Subcutaneous abdominal adipose tissue (tissue), 5 donors: ENCODE results near the gene RARRES2.
"Not testable (repeated sequence)": the region's sequence is repeated elsewhere in the genome, so short reads cannot be mapped to it uniquely, and the experiment has no call there.

ENCODE experiments used
- H3K27ac ChIP-seq: one replicate; pipeline ENCODE4 v1.7.0; 2013; ENCODE audit warnings: low read depth, mild to moderate bottlenecking, inconsistent platforms, low read length, moderate library complexity
- H3K27me3 ChIP-seq, 5 donors: one replicate each; pipeline ENCODE4 v1.7.0; 2013; ENCODE audit warnings: low read length in 5 of 5, inconsistent platforms in 1 of 5; ENCODE audit not compliant: control insufficient read depth in 5 of 5, insufficient read depth in 4 of 5
- H3K36me3 ChIP-seq, 5 donors: one replicate each; pipeline ENCODE4 v1.7.0; 2013; ENCODE audit warnings: low read length in 5 of 5; ENCODE audit not compliant: control insufficient read depth in 5 of 5, insufficient read depth in 5 of 5
- H3K4me1 ChIP-seq, 5 donors: one replicate each; pipeline ENCODE4 v1.7.0; 2013; ENCODE audit warnings: low read length in 5 of 5, mild to moderate bottlenecking in 3 of 5, moderate library complexity in 1 of 5; ENCODE audit not compliant: control insufficient read depth in 5 of 5, insufficient read depth in 5 of 5
- H3K4me3 ChIP-seq, 5 donors: one replicate each; pipeline ENCODE4 v1.7.0; 2013; ENCODE audit warnings: low read length in 5 of 5, low read depth in 1 of 5
- H3K9ac ChIP-seq, 5 donors: one replicate each; pipeline ENCODE4 v1.7.0; 2013; ENCODE audit warnings: low read length in 5 of 5, mild to moderate bottlenecking in 4 of 5, moderate library complexity in 3 of 5
- H3K9me3 ChIP-seq, 5 donors: one replicate each; pipeline ENCODE4 v1.7.0; 2013; ENCODE audit warnings: low read length in 5 of 5; ENCODE audit not compliant: control insufficient read depth in 5 of 5
- donor health status: healthy.
- donor health status: healthy.
- donor health status: healthy.
- donor health status: healthy.
- donor health status: healthy.

The RARRES2 gene

GRCh38 chr7:150322833-150323681, 18.4 kb downstream of the RARRES2 start, which contains the start of the genes ACTR3C and LRRC61:
TSS of gene ACTR3C (minus strand) at chr7:150323545. CDS start at chr7:150295296, 28,249 bp downstream.
TSS of gene LRRC61 (plus strand) at chr7:150323355. CDS start at chr7:150336862, 13,507 bp downstream.
- H3K9ac ChIP-seq, result peak within 1 kb of the TSS in 4 of 5 donors; percentile 53 to 73 (median 60)
- peak within 1 kb of the TSS; percentile 49 to 78 (median 70) for H3K4me3 ChIP-seq
- H3K27ac ChIP-seq, result peak within 1 kb of the TSS; percentile 65
- peaks cover 0 to 8% (median 0%) of the 10 kb centered on the region in 5 donors for H3K27me3 ChIP-seq
- no peaks in the 10 kb centered on the region for H3K9me3 ChIP-seq
- H3K4me1 ChIP-seq, result peaks cover 0 to 41% (median 33%) of the 10 kb centered on the region in 5 donors
- no peaks in the 10 kb centered on the region for H3K36me3 ChIP-seq

DNA sequence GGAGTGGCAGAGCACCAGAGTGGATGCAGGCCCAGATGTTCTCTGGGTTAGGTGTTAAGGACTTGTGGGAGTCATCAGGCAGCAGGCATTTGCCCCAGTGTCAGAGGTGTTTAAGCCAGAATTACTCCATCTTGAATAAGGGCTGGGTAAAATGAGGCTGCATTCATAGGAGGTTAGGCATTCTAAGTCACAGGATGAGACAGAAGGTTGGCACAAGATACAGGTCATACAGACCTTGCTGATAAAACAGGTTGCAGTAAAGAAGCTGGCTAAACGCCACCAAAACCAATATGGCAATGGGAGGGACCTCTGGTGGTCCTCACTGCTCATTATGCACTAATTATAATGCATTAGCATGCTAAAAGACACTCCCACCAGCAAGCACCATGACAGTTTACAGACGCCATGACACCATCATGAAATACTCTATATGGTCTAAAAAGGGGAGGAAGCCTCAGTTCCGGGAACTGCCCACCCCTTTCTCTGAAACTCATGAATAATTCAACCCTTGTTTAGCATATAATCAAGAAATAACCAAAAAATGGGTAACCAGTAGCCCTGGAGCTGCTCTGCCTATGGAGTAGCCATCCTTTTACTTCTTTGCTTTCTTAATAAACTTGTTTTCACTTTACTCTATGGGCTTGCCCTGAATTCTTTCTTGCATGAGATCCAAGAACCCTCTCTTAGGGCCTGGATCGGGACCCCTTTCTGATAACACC, 19.2 kb downstream of the RARRES2 start:
- peaks cover 0 to 8% (median 0%) of the 10 kb centered on the region in 5 donors for H3K27me3 ChIP-seq
- H3K4me1 ChIP-seq, result peaks cover 0 to 41% (median 33%) of the 10 kb centered on the region in 5 donors
- H3K9me3 ChIP-seq, result no peaks in the 10 kb centered on the region
- H3K27ac ChIP-seq, result no peak overlapping the region
- no peaks in the 10 kb centered on the region for H3K36me3 ChIP-seq
- H3K9ac ChIP-seq, result peak overlapping the region in 3 of 5 donors; percentile 53 to 73 (median 63)
- H3K4me3 ChIP-seq, result peak overlapping the region; percentile 18 to 78 (median 63)

- no peaks in the 10 kb centered on the region for H3K9me3 ChIP-seq
- H3K4me3 ChIP-seq, result no peak overlapping the region
- no peak overlapping the region for H3K27ac ChIP-seq
- H3K9ac ChIP-seq, result no peak overlapping the region
- peaks cover 0 to 8% (median 0%) of the 10 kb centered on the region in 5 donors for H3K27me3 ChIP-seq
- H3K36me3 ChIP-seq, result no peaks in the 10 kb centered on the region
- H3K4me1 ChIP-seq, result peaks cover 0 to 41% (median 33%) of the 10 kb centered on the region in 5 donors
Observed at GRCh38 chr7:150321788-150322113, 19.7 kb downstream of the RARRES2 start.

GRCh38 chr7:150317748-150318444, 23.5 kb downstream of the RARRES2 start:
- no peaks in the 10 kb centered on the region for H3K36me3 ChIP-seq
- H3K9ac ChIP-seq, result no peak overlapping the region
- H3K27ac ChIP-seq, result no peak overlapping the region
- no peaks in the 10 kb centered on the region for H3K9me3 ChIP-seq
- H3K4me1 ChIP-seq, result peaks cover 0 to 7% (median 6%) of the 10 kb centered on the region in 5 donors
- H3K4me3 ChIP-seq, result no peak overlapping the region
- H3K27me3 ChIP-seq, result peaks cover 0 to 3% (median 0%) of the 10 kb centered on the region in 5 donors

- H3K27ac ChIP-seq, H3K4me1 ChIP-seq, H3K9me3 ChIP-seq, H3K9ac ChIP-seq, H3K27me3 ChIP-seq, H3K4me3 ChIP-seq, H3K36me3 ChIP-seq: not testable (repeated sequence)
Observed at GRCh38 chr7:150316987-150317386, 24.4 kb downstream of the RARRES2 start.

DNA sequence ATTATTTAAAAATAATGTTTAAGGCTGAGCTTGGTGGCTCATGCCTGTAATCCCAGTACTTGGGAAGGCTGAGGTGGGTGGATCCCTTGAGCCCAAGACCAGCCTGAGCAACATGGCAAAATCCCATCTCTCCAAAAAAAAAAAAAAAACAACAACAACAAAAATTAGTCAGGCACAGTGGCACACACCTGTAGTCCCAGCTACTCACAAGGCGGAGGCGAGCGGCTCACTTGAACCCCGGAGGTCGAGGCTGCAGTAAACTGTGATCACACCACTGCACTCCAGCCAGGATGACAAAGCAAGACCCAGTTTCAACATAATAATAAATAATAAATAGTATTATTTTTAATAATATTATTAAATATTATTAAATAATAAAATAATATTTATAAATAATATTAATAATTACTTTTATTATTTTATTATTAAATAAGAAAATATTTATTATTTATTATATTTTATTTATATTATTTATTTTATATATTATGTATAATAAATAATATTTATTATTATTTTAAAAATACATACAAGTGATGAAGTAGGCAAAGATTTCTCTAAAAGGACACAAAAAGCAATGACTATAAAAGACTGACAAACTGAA, 26.7 kb downstream of the RARRES2 start:
- Histone ChIP-seq H3K27ac (no peak overlapping the region), H3K36me3 (no peaks in the 10 kb centered on the region), H3K4me1 (no peaks in the 10 kb centered on the region), H3K27me3 (no peaks in the 10 kb centered on the region), H3K9ac (no peak overlapping the region), H3K4me3 (no peak overlapping the region), H3K9me3 (no peaks in the 10 kb centered on the region)

- H3K27ac ChIP-seq, result no peak overlapping the region
Observed at GRCh38 chr7:150313870-150314269, 27.6 kb downstream of the RARRES2 start.

GRCh38 chr7:150313367-150313809, 28.0 kb downstream of the RARRES2 start:
- Histone ChIP-seq H3K4me3 (no peak overlapping the region), H3K27ac (no peak overlapping the region), H3K9ac (no peak overlapping the region), H3K27me3 (no peaks in the 10 kb centered on the region), H3K36me3 (no peaks in the 10 kb centered on the region), H3K9me3 (no peaks in the 10 kb centered on the region), H3K4me1 (no peaks in the 10 kb centered on the region)

More at GRCh38 chr7:150313870-150314269, 27.6 kb downstream of the RARRES2 start:
- Histone ChIP-seq H3K27me3 (no peaks in the 10 kb centered on the region), H3K9me3 (no peaks in the 10 kb centered on the region), H3K36me3 (no peaks in the 10 kb centered on the region), H3K4me1 (no peaks in the 10 kb centered on the region), H3K4me3 (no peak overlapping the region), H3K9ac (no peak overlapping the region)

DNA sequence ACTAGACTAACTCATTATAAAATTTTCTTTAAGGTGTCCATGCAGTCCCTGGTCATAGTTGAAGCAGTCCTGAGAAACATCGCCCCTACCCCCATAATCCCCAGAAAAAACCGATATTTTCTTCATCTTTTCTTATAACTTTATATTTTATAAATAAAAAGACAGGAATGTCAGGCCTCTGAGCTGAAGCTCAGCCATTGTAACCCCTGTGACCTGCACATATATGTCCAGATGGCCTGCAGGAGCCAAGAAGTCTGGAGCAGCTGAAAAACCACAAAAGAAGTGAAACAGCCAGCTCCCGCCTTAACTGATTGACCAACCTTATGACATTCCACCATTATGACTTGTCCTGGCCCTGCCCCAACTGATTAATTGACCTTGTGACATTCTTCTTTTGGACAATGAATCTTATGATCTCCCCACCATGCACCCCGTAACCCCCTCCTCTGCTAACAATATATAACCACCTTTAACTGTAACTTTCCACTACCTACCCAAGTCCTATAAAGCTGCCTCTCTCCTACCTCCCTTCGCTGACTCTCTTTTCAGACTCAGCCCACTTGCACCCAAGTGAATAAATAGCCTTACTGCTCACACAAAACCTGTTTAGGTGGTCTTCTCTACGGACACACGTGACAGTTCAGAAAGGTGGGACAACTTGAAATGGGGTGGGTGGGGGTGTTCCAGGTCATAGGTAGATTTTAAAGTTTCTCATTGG, 28.6 kb downstream of the RARRES2 start:
- not testable (repeated sequence) for H3K9ac ChIP-seq, H3K36me3 ChIP-seq, H3K9me3 ChIP-seq, H3K4me3 ChIP-seq, H3K27ac ChIP-seq, H3K27me3 ChIP-seq, H3K4me1 ChIP-seq
